Keratinocyte (primary cell): ENCODE data around the gene ALX4. TPM values are rescaled to one million over a fixed set of nuclear protein-coding genes. Genes with fewer than 3 reads are reported as not detected.

ENCODE experiments used
- DNase-seq: peaks from one replicate; pipeline ENCODE4 v3.0.0-alpha.2; 2011; ENCODE audit warnings: low read depth, missing footprints, low spot score
- FAIRE-seq: peaks from 2 replicates; lab custom pipeline; 2011; peaks lifted over from hg19 to GRCh38; lab: Jason Lieb, UNC
- H2AFZ ChIP-seq: 2 replicates; pipeline ENCODE4 v1.6.0; 2012; ENCODE audit warnings: low read length, control low read depth, inconsistent platforms; ENCODE audit not compliant: control insufficient read depth
- H3K27ac ChIP-seq: 2 replicates; pipeline ENCODE4 v1.5.1; 2011; ENCODE audit warnings: low read length; ENCODE audit not compliant: control insufficient read depth, insufficient read depth
- H3K27me3 ChIP-seq: 3 replicates; pipeline ENCODE4 v1.6.0; 2011; ENCODE audit warnings: low read length; ENCODE audit not compliant: control insufficient read depth, insufficient read depth; ENCODE audit errors: extremely low read depth
- H3K36me3 ChIP-seq, 2 experiments: 2 replicates in 1 of 2; 3 replicates in 1 of 2; pipeline ENCODE4 v1.5.1; 2011; ENCODE audit warnings: low read length in 2 of 2, mild to moderate bottlenecking in 1 of 2; ENCODE audit not compliant: control insufficient read depth in 2 of 2, insufficient read depth in 2 of 2; ENCODE audit errors: extremely low read depth in 1 of 2
- H3K4me1 ChIP-seq: 3 replicates; pipeline ENCODE4 v1.5.1; 2011; ENCODE audit warnings: low read length; ENCODE audit not compliant: control insufficient read depth, insufficient read depth; ENCODE audit errors: extremely low read depth
- H3K4me2 ChIP-seq: 3 replicates; pipeline ENCODE4 v1.6.0; 2011; ENCODE audit warnings: low read depth, low read length; ENCODE audit not compliant: control insufficient read depth, insufficient read depth; ENCODE audit errors: extremely low read depth
- H3K4me3 ChIP-seq, 3 experiments: fragments of 200-600 bp in 1 of 3; sonication (generic) in 1 of 3; 2 replicates in 2 of 3; 3 replicates in 1 of 3; pipeline ENCODE4 v1.5.1; 2011 to 2016; ENCODE audit warnings: low read length in 3 of 3, mild to moderate bottlenecking in 3 of 3, control low read depth in 2 of 3, inconsistent platforms in 1 of 3, low read depth in 1 of 3, mixed read lengths in 1 of 3, mixed run types in 1 of 3, moderate library complexity in 1 of 3; ENCODE audit not compliant: control insufficient read depth in 2 of 3, insufficient read depth in 2 of 3; ENCODE audit errors: extremely low read depth in 1 of 3
- H3K79me2 ChIP-seq: 2 replicates; pipeline ENCODE4 v1.6.0; 2012; ENCODE audit warnings: low read length; ENCODE audit not compliant: control insufficient read depth, insufficient read depth
- H3K9ac ChIP-seq: 3 replicates; pipeline ENCODE4 v1.6.0; 2011; ENCODE audit warnings: low read length; ENCODE audit not compliant: control insufficient read depth, insufficient read depth; ENCODE audit errors: extremely low read depth
- H3K9me1 ChIP-seq: 3 replicates; pipeline ENCODE4 v1.6.0; 2011; ENCODE audit warnings: low read length; ENCODE audit not compliant: control insufficient read depth, insufficient read depth; ENCODE audit errors: extremely low read depth
- H3K9me3 ChIP-seq: 2 replicates; pipeline ENCODE4 v1.5.1; 2012; ENCODE audit warnings: low read depth, low read length; ENCODE audit not compliant: control insufficient read depth
- H4K20me1 ChIP-seq: 3 replicates; pipeline ENCODE4 v1.6.0; 2011; ENCODE audit warnings: low read length; ENCODE audit not compliant: control insufficient read depth, insufficient read depth; ENCODE audit errors: extremely low read depth
- EZH2 ChIP-seq: IDR thresholded peaks from one replicate; pipeline ENCODE4 v1.6.1; 2012; ENCODE audit warnings: inconsistent platforms, mild to moderate bottlenecking, low read length, moderate library complexity
- dilution Hi-C: fragments of 300-500 bp; cut with MboI; formaldehyde crosslinking; loops from one replicate; pipeline ENCODE4 v1.7.0; 2020; ENCODE audit warnings: low sequenced_read_pairs; ENCODE audit not compliant: extremely low pct_ligation_motif_present
- polyA plus RNA-seq, 5 experiments: library from polyadenylated mRNA; depleted of rRNA in 3 of 5; stranded (reverse) in 3 of 5; stranded (forward) in 1 of 5; unstranded in 1 of 5; fragments of >200 nt; gene quantifications; 1 replicate in 1 of 5; 2 replicates in 3 of 5; 3 replicates in 1 of 5; pipeline versions ENCODE4 v1.2.1 to v1.2.3, GENCODE V29; 2011 to 2012; ENCODE audit warnings: missing spikeins in 2 of 5, low read depth in 1 of 5, low replicate concordance in 1 of 5
- TF ChIP-seq, protein P1 (sequence below), 3 experiments: IDR thresholded peaks in 1 of 3; conservative IDR thresholded peaks in 1 of 3; optimal IDR thresholded peaks in 1 of 3; 2 replicates in 2 of 3; 3 replicates in 1 of 3; pipeline versions ENCODE3 to v1.5.1; 2011; ENCODE audit warnings: low read length in 3 of 3, mild to moderate bottlenecking in 3 of 3, moderate library complexity in 2 of 3, control low read depth in 1 of 3, inconsistent platforms in 1 of 3; ENCODE audit not compliant: insufficient read depth in 2 of 3; ENCODE audit errors: extremely low read depth in 1 of 3

Gene ALX4
- polyA plus RNA-seq, 1 donor (not counting 4 experiments of a cell fraction or from before 2014, with no cell fraction given): not detected

DNA sequence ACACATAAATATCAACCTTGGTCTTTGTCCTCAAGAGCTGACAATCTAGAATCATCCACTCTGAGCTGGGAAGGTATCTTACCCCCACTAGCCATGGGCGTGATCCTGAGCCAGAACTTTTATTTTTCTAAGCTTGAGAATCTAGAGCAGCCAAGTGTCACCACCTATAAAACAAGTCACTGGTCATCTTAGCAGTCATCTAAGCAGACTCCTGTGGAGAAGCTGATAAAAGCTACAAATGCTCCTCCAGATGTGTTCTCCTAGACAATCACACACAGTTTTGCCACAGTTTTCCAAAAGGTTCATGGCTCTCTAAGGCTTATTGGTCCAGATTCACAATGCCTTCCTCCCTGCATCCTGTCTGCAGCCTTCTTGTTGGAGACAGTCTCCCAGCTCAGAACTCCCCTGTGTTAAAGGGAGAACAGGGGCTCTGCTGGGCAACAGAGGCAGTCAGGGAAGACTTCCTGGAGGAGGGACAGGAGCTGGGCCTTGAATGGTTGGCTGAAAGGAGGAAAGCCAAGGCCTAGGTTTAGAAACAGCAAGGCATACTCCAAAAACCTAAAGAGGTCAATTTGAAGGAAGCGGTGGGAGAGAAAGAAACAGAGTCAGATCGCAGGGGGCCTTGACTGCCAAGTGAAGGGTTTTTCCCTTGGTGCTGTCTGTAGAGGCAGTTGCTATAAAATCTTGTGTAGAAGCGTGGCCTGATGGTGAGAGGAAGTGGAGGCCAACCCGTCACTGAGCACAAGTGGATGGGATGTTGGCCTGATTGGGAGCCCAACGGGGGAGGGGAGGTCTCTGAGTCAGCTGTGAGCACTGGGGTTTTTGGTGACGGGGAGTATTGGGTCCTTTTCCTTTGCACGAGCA, 42.0 kb downstream of the ALX4 start:
- dilution Hi-C loops: no loop called here
- Histone ChIP-seq H3K9me3 (no peaks in the 10 kb centered on the region), H2AFZ (no peak overlapping the region), H4K20me1 (no peaks in the 10 kb centered on the region), H3K9ac (no peak overlapping the region), H3K27ac (no peak overlapping the region), H3K4me3 (no peak overlapping the region), H3K9me1 (no peaks in the 10 kb centered on the region), H3K36me3 (no peaks in the 10 kb centered on the region), H3K79me2 (no peaks in the 10 kb centered on the region), H3K27me3 (peaks cover 2% of the 10 kb centered on the region), H3K4me1 (no peaks in the 10 kb centered on the region), H3K4me2 (no peak overlapping the region)
- DNase-seq (no peak), FAIRE-seq (no peak)
- no peak for TF ChIP-seq EZH2
- TF ChIP-seq, protein P1, sequence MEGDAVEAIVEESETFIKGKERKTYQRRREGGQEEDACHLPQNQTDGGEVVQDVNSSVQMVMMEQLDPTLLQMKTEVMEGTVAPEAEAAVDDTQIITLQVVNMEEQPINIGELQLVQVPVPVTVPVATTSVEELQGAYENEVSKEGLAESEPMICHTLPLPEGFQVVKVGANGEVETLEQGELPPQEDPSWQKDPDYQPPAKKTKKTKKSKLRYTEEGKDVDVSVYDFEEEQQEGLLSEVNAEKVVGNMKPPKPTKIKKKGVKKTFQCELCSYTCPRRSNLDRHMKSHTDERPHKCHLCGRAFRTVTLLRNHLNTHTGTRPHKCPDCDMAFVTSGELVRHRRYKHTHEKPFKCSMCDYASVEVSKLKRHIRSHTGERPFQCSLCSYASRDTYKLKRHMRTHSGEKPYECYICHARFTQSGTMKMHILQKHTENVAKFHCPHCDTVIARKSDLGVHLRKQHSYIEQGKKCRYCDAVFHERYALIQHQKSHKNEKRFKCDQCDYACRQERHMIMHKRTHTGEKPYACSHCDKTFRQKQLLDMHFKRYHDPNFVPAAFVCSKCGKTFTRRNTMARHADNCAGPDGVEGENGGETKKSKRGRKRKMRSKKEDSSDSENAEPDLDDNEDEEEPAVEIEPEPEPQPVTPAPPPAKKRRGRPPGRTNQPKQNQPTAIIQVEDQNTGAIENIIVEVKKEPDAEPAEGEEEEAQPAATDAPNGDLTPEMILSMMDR (optimal IDR thresholded peaks at IDR 0.05 in 1 of 3, IDR thresholded peaks at IDR 0.05 in 1 of 3, conservative IDR thresholded peaks at IDR 0.05 in 1 of 3; ENCODE audit: extremely low read depth in 1 of 3, insufficient read depth in 2 of 3, low read length in 3 of 3): no peak

- Histone ChIP-seq H2AFZ (no peak overlapping the region), H3K4me1 (peaks cover 5% of the 10 kb centered on the region), H3K36me3 (no peaks in the 10 kb centered on the region), H3K27ac (no peak overlapping the region), H3K9me1 (no peaks in the 10 kb centered on the region), H3K9ac (no peak overlapping the region), H4K20me1 (no peaks in the 10 kb centered on the region), H3K9me3 (no peaks in the 10 kb centered on the region), H3K4me3 (no peak overlapping the region), H3K27me3 (peaks cover 2% of the 10 kb centered on the region), H3K79me2 (no peaks in the 10 kb centered on the region), H3K4me2 (no peak overlapping the region)
- TF ChIP-seq EZH2: no peak
- TF ChIP-seq, protein P1 (optimal IDR thresholded peaks at IDR 0.05 in 1 of 3, IDR thresholded peaks at IDR 0.05 in 1 of 3, conservative IDR thresholded peaks at IDR 0.05 in 1 of 3; ENCODE audit: extremely low read depth in 1 of 3, insufficient read depth in 2 of 3, low read length in 3 of 3): no peak
- no peak for DNase-seq
- no peak for FAIRE-seq
- dilution Hi-C loops: no loop called here
Measured at GRCh38 chr11:44267006-44267749, 42.8 kb downstream of the ALX4 start.
